GM12801 (cell line): ENCODE measurements around the gene TAF11L12.
"Not testable (repeated sequence)": the region's sequence is repeated elsewhere in the genome, so short reads cannot be mapped to it uniquely, and the experiment has no call there.

Experiments
- TF ChIP-seq, protein P1 (sequence below): IDR thresholded peaks from one replicate; pipeline ENCODE4 v1.5.1; 2011; ENCODE audit warnings: control low read depth; ENCODE audit not compliant: insufficient read length; ENCODE audit errors: extremely low read depth

TAF11L12 gene

DNA sequence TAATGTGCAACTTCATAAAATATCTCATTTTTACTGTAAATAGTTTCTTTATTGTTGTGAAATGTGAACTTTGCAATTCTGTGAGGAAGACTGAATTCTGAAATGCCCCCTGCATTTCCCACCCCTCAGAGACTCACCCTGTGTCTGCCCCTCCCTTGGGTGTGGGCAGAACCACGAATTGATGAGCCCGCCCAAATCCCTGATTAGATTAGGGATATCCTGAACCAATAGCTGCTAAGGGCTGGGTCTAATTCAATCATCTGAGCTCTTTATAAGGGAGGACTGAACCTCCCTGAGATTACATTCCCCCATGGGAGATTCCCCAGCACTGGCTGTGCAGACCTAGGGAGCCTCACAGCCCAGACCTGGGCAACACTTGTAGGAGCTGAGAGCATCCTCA, at the start of gene TAF11L12:
TAF11L12 (plus strand) TSS at position 301 of the 400 bp plus-strand sequence.
- TF ChIP-seq, protein P1, sequence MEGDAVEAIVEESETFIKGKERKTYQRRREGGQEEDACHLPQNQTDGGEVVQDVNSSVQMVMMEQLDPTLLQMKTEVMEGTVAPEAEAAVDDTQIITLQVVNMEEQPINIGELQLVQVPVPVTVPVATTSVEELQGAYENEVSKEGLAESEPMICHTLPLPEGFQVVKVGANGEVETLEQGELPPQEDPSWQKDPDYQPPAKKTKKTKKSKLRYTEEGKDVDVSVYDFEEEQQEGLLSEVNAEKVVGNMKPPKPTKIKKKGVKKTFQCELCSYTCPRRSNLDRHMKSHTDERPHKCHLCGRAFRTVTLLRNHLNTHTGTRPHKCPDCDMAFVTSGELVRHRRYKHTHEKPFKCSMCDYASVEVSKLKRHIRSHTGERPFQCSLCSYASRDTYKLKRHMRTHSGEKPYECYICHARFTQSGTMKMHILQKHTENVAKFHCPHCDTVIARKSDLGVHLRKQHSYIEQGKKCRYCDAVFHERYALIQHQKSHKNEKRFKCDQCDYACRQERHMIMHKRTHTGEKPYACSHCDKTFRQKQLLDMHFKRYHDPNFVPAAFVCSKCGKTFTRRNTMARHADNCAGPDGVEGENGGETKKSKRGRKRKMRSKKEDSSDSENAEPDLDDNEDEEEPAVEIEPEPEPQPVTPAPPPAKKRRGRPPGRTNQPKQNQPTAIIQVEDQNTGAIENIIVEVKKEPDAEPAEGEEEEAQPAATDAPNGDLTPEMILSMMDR = not testable (repeated sequence)

DNA sequence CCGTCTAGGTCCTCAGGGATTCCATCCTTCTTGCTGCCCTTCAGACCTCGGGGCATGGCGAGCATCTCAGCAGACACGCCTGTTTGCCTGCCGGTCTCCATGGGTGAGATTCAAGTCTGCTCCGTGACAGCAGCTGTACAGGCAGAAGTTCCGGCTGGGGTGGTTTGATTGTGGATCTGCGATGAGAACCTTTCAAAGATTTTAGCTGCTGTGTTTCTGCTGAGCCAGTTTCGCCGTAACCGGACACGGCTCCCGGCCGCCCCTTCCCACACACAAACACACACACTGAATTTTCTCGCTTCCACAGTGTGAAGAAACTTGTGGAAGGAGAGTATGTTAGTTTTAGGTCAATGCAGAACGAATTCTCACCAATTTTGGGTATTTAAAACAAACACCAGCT, 24.5 kb upstream of the TAF11L12 start, which contains the start of gene TAF11L7:
TAF11L7 (minus strand) TSS at position 101 of the 400 bp plus-strand sequence.
- TF ChIP-seq, protein P1 = not testable (repeated sequence)

DNA sequence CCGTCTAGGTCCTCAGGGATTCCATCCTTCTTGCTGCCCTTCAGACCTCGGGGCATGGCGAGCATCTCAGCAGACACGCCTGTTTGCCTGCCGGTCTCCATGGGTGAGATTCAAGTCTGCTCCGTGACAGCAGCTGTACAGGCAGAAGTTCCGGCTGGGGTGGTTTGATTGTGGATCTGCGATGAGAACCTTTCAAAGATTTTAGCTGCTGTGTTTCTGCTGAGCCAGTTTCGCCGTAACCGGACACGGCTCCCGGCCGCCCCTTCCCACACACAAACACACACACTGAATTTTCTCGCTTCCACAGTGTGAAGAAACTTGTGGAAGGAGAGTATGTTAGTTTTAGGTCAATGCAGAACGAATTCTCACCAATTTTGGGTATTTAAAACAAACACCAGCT, 19.3 kb upstream of the TAF11L12 start, which contains the start of gene TAF11L8:
TAF11L8 (minus strand) TSS at position 101 of the 400 bp plus-strand sequence.
- TF ChIP-seq, protein P1 = not testable (repeated sequence)

DNA sequence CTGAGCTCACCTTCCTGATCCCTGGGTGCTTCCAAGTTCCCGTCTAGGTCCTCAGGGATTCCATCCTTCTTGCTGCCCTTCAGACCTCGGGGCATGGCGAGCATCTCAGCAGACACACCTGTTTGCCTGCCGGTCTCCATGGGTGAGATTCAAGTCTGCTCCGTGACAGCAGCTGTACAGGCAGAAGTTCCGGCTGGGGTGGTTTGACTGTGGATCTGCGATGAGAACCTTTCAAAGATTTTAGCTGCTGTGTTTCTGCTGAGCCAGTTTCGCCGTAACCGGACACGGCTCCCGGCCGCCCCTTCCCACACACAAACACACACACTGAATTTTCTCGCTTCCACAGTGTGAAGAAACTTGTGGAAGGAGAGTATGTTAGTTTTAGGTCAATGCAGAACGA, 15.9 kb upstream of the TAF11L12 start, which contains the start of gene TAF11L9:
TAF11L9 (minus strand) TSS at position 140 of the 400 bp plus-strand sequence.
- TF ChIP-seq, protein P1 = not testable (repeated sequence)

DNA sequence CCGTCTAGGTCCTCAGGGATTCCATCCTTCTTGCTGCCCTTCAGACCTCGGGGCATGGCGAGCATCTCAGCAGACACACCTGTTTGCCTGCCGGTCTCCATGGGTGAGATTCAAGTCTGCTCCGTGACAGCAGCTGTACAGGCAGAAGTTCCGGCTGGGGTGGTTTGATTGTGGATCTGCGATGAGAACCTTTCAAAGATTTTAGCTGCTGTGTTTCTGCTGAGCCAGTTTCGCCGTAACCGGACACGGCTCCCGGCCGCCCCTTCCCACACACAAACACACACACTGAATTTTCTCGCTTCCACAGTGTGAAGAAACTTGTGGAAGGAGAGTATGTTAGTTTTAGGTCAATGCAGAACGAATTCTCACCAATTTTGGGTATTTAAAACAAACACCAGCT, 12.5 kb upstream of the TAF11L12 start, which contains the start of gene TAF11L10:
TAF11L10 (minus strand) TSS at position 101 of the 400 bp plus-strand sequence.
- TF ChIP-seq, protein P1 = not testable (repeated sequence)

DNA sequence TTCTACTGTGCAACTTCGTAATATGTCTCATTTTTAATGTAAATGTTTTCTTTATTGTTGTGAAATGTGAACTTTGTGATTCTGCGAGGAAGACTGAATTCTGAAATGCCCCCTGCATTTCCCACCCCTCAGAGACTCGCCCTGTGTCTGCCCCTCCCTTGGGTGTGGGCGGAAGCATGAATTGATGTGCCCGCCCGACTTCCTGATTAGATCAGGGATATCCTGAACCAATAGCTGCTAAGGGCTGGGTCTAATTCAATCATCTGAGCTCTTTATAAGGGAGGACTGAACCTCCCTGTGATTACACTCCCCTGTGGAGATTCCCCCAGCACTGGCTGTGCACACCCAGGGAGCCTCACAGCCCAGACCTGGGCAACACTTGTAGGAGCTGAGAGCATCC, 6.3 kb upstream of the TAF11L12 start, which contains the start of gene TAF11L11:
TAF11L11 (plus strand) TSS at position 304 of the 400 bp plus-strand sequence.
- TF ChIP-seq, protein P1 = not testable (repeated sequence)

DNA sequence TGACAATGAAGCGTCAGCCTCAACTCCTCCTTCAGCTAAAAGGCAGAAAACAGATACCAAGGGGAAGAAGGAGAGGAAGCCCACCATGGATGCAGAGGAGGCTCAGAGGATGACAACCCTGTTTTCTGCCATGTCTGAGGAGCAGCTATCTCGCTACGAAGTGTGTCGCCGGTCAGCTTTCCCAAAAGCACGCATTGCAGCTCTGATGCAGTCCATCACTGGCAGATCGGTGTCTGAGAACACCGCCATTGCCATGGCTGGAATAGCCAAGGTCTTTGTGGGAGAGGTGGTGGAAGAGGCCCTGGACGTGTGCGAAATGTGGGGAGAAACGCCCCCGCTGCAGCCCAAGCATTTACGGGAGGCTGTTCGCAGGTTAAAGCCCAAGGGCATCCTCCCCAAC, 5.2 kb upstream of the TAF11L12 start:
- TF ChIP-seq, protein P1 = no peak
